Pancreas (tissue), 10 donors: ENCODE measurements around the gene SMIM44. TPM values are rescaled to one million over a fixed set of nuclear protein-coding genes. Genes with fewer than 3 reads are reported as not detected.

ENCODE experiments used
- ATAC-seq, 4 donors: fragments of 200-7000 bp; cut with Tn5 transposase; one replicate each; pipeline versions ENCODE4 v1.8.0 to v1.9.1; 2020; ENCODE audit warnings: mild to moderate bottlenecking in 4 of 4, moderate library complexity in 4 of 4
- DNase-seq, 6 donors: peaks; one replicate each; pipeline ENCODE4 v3.0.0-alpha.2; 2020
- FAIRE-seq: peaks from 2 replicates; lab custom pipeline; 2012; peaks lifted over from hg19 to GRCh38; lab: Jason Lieb, UNC
- H3K27ac ChIP-seq, 4 donors: fragments of 200-600 bp; sonication (generic); 1 replicate in 3 of 4; 2 replicates in 1 of 4; pipeline versions ENCODE4 v1.5.0 to v1.8.0; 2020
- H3K27me3 ChIP-seq, 4 donors: fragments of 200-600 bp; one replicate each; pipeline ENCODE4 v1.8.0; 2021
- H3K36me3 ChIP-seq, 3 donors: fragments of 200-600 bp; sonication (generic) in 1 of 3; one replicate each; pipeline versions ENCODE4 v1.5.0 to v1.8.0; 2020 to 2021
- H3K4me1 ChIP-seq, 3 donors: fragments of 200-600 bp; one replicate each; pipeline ENCODE4 v1.8.0; 2021
- H3K4me3 ChIP-seq, 4 donors: fragments of 200-600 bp; sonication (generic) in 2 of 4; one replicate each; pipeline versions ENCODE4 v1.5.0 to v1.8.0; 2020 to 2021
- H3K9me3 ChIP-seq, 4 donors: fragments of 200-600 bp; one replicate each; pipeline ENCODE4 v1.8.0; 2021
- WGBS, 2 donors: extraction: QIAGEN DNeasy Blood & Tissue Kit; methylation state at CpG; one replicate each; pipeline ENCODE4 v1.1.7; 2013; 5-methylcytosine and 5-hydroxymethylcytosine counted together
- intact Hi-C, 3 donors: fragments of 100-400 bp; cut with DNase I; formaldehyde crosslinking; loops; one replicate each; pipeline versions ENCODE4 v1.11.1 to v1.14.2; 2022
- polyA plus RNA-seq, 2 donors: library from polyadenylated mRNA; stranded (reverse); fragments of 200-250 nt; gene quantifications; one replicate each; pipeline ENCODE4 v1.2.3, GENCODE V29; 2013
- total RNA-seq, 6 donors: library from RNA; stranded (reverse); fragmentation: NEBNext Ultra II Directional in 4 of 6; extraction: Animal tissue kit (Norgen Biotek cat#: 25700) in 4 of 6; gene quantifications; one replicate each; pipeline versions ENCODE4 v1.2.1 to v1.2.4, GENCODE V29; 2021 to 2023
- TF ChIP-seq, protein P1 (sequence below), 4 donors: fragments of 200-600 bp; sonication (generic) in 3 of 4; IDR thresholded peaks; one replicate each; pipeline versions ENCODE4 v1.5.0 to v1.8.0; 2021; ENCODE audit warnings: antibody characterized with exemption in 4 of 4
- donor health status: healthy with polysubstance abuse.
- donor health status: DM: no; HTN: no; CAD: no; lungs with moderate emphysema.
- donor health status: DM: no; HTN: no; CAD: no.
- donor health status: control.
- donor health status: control.
- donor health status: Bipolar disorder and iron deficiency.
- donor health status: DM: yes; HTN: yes; CAD: no.
- donor health status: DM: no; HTN: no; CAD: no.
- donor health status: DM: no; HTN: no; CAD: no.
- donor health status: DM: yes; HTN: yes; CAD: no.

SMIM44 gene
- total and polyA plus RNA-seq, 8 donors = 0.92 TPM; not detected in 7

- TF ChIP-seq, protein P1, sequence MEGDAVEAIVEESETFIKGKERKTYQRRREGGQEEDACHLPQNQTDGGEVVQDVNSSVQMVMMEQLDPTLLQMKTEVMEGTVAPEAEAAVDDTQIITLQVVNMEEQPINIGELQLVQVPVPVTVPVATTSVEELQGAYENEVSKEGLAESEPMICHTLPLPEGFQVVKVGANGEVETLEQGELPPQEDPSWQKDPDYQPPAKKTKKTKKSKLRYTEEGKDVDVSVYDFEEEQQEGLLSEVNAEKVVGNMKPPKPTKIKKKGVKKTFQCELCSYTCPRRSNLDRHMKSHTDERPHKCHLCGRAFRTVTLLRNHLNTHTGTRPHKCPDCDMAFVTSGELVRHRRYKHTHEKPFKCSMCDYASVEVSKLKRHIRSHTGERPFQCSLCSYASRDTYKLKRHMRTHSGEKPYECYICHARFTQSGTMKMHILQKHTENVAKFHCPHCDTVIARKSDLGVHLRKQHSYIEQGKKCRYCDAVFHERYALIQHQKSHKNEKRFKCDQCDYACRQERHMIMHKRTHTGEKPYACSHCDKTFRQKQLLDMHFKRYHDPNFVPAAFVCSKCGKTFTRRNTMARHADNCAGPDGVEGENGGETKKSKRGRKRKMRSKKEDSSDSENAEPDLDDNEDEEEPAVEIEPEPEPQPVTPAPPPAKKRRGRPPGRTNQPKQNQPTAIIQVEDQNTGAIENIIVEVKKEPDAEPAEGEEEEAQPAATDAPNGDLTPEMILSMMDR (IDR thresholded peaks at IDR 0.05) = no peak
- intact Hi-C loops = loop anchor here in 1 of 3 donors (5.0 kb wide), 1 partner anchor 146 kb away; no protein-coding TSS in a partner anchor
- no peak for ATAC-seq
- Histone ChIP-seq H3K4me1 (no peaks in the 10 kb centered on the region), H3K27me3 (no peaks in the 10 kb centered on the region), H3K9me3 (no peaks in the 10 kb centered on the region), H3K36me3 (peaks cover 0 to 10% (median 2%) of the 10 kb centered on the region in 3 donors), H3K27ac (no peak overlapping the region), H3K4me3 (no peak overlapping the region)
- WGBS, 2 donors = 90 to 92% methylated on average over 3 of the region's 3 CpGs
- peak in 2 of 6 donors; percentile 23 to 44 for DNase-seq
- no peak for FAIRE-seq
These were observed 15.0 kb downstream of the SMIM44 start for GRCh38 chr19:3468211-3468610.

- peak in 1 of 6 donors; percentile 35 for DNase-seq
- no peaks in the 10 kb centered on the region for H3K4me1 ChIP-seq
- H3K4me3 ChIP-seq = no peak overlapping the region
- no peak for ATAC-seq
- H3K27me3 ChIP-seq = no peaks in the 10 kb centered on the region
- H3K36me3 ChIP-seq = peaks cover 0 to 15% (median 8%) of the 10 kb centered on the region in 3 donors
- FAIRE-seq = no peak
- H3K9me3 ChIP-seq = no peaks in the 10 kb centered on the region
- intact Hi-C loops = loop anchor here in 1 of 3 donors (5.0 kb wide), 1 partner anchor 145 kb away; no protein-coding TSS in a partner anchor
- no peak overlapping the region for H3K27ac ChIP-seq
- TF ChIP-seq, protein P1 (IDR thresholded peaks at IDR 0.05) = no peak
- WGBS, 2 donors = 93 to 96% methylated on average over 10 of the region's 10 CpGs
These were observed 15.6 kb downstream of the SMIM44 start for GRCh38 chr19:3467437-3468198.

DNA sequence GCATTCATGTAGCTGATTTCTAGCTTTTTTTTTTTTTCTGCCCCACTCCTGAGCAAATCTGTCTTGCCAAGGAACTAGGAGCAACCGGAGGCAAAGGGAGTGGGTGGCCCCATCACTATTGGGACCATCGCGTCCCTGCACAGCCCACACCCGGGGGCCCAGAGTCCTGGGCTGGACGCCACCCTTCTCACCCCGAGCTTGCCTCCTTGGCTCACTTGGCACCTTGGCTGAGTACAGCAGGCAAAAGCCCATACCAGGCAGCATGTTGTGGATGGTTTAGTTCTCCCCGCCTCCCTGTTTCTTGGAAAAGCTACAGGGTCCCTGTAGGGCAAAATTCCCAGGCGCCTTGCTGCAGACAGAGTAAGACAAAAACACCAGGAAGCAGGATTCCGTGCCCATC lies 16.6 kb downstream of the SMIM44 start:
- TF ChIP-seq, protein P1 (IDR thresholded peaks at IDR 0.05) = no peak

GRCh38 chr19:3465552-3465951 lies 17.7 kb downstream of the SMIM44 start:
- peak in 2 of 6 donors; percentile 16 to 22 for DNase-seq
- Histone ChIP-seq H3K36me3 (peaks cover 3 to 19% (median 11%) of the 10 kb centered on the region in 3 donors), H3K27me3 (no peaks in the 10 kb centered on the region), H3K4me1 (no peaks in the 10 kb centered on the region), H3K9me3 (no peaks in the 10 kb centered on the region), H3K27ac (no peak overlapping the region), H3K4me3 (no peak overlapping the region)
- TF ChIP-seq, protein P1 (IDR thresholded peaks at IDR 0.05) = no peak
- WGBS, 2 donors = 91 to 96% methylated on average over 7 of the region's 7 CpGs
- ATAC-seq = no peak
- intact Hi-C loops = loop anchor here in 1 of 3 donors (5.0 kb wide), 1 partner anchor 143 kb away; no protein-coding TSS in a partner anchor
- FAIRE-seq = no peak

More for the DNA sequence above, 16.6 kb downstream of the SMIM44 start:
- H3K27me3 ChIP-seq = no peaks in the 10 kb centered on the region
- H3K4me3 ChIP-seq = no peak overlapping the region
- FAIRE-seq = no peak
- WGBS, 2 donors = 95 to 98% methylated on average over 9 of the region's 9 CpGs
- DNase-seq = peak in 2 of 6 donors; percentile 15 to 25
- intact Hi-C loops = loop anchor here in 1 of 3 donors (5.0 kb wide), 1 partner anchor 144 kb away; no protein-coding TSS in a partner anchor
- no peak overlapping the region for H3K27ac ChIP-seq
- H3K36me3 ChIP-seq = peaks cover 3 to 19% (median 11%) of the 10 kb centered on the region in 3 donors
- ATAC-seq = no peak
- no peaks in the 10 kb centered on the region for H3K9me3 ChIP-seq
- H3K4me1 ChIP-seq = no peaks in the 10 kb centered on the region
